Heart left ventricle (tissue), 16 donors: ENCODE results near the gene SRCIN1. TPM values are rescaled to one million over a fixed set of nuclear protein-coding genes. Genes with fewer than 3 reads are reported as not detected.

Experiments
- ATAC-seq, 4 donors: fragments of 200-7000 bp; cut with Tn5 transposase; one replicate each; pipeline ENCODE4 v1.9.1; 2020 to 2022; ENCODE audit warnings: moderate library complexity in 4 of 4, mild to moderate bottlenecking in 3 of 4, moderate number of reproducible peaks in 1 of 4
- DNase-seq, 5 donors: peaks; one replicate each; pipeline ENCODE4 v3.0.0-alpha.2; 2020
- H3K27ac ChIP-seq, 12 donors: fragments of 200-600 bp; sonication (generic) in 4 of 12; one replicate each; pipeline versions ENCODE4 v1.5.0 to v1.8.0; 2016 to 2022; ENCODE audit warnings: mild to moderate bottlenecking in 2 of 12
- H3K27me3 ChIP-seq, 9 donors: fragments of 200-600 bp; sonication (generic) in 2 of 9; one replicate each; pipeline versions ENCODE4 v1.5.1 to v1.8.0; 2016 to 2022; ENCODE audit warnings: mild to moderate bottlenecking in 3 of 9
- H3K36me3 ChIP-seq, 9 donors: fragments of 200-600 bp; sonication (generic) in 2 of 9; one replicate each; pipeline versions ENCODE4 v1.5.0 to v1.8.0; 2018 to 2022; ENCODE audit warnings: mild to moderate bottlenecking in 2 of 9
- H3K4me1 ChIP-seq, 12 donors: fragments of 200-600 bp; sonication (generic) in 4 of 12; one replicate each; pipeline versions ENCODE4 v1.5.0 to v1.8.0; 2016 to 2022; ENCODE audit warnings: mild to moderate bottlenecking in 3 of 12
- H3K4me3 ChIP-seq, 12 donors: fragments of 200-600 bp; sonication (generic) in 4 of 12; one replicate each; pipeline versions ENCODE4 v1.5.0 to v1.8.0; 2017 to 2022; ENCODE audit warnings: mild to moderate bottlenecking in 9 of 12, moderate library complexity in 4 of 12
- H3K9me3 ChIP-seq, 12 donors: fragments of 200-600 bp; sonication (generic) in 4 of 12; one replicate each; pipeline versions ENCODE4 v1.5.0 to v1.8.0; 2016 to 2022; ENCODE audit warnings: mild to moderate bottlenecking in 1 of 12
- POLR2A ChIP-seq, 2 donors: fragments of 450-650 bp; IDR thresholded peaks; one replicate each; pipeline ENCODE4 v1.6.1; 2017; ENCODE audit warnings: antibody characterized with exemption in 2 of 2, mild to moderate bottlenecking in 2 of 2, moderate library complexity in 2 of 2
- WGBS, 4 donors: extraction: QIAGEN DNeasy Blood & Tissue Kit in 2 of 4; methylation state at CpG; one replicate each; pipeline versions ENCODE4 v1.1.5 to v1.1.7; 2013 to 2018; 5-methylcytosine and 5-hydroxymethylcytosine counted together
- intact Hi-C, 10 donors: fragments of 100-400 bp; cut with DNase I; formaldehyde crosslinking; loops; one replicate each; pipeline versions ENCODE4 v1.11.1 to v1.14.2; 2022
- polyA plus RNA-seq, 2 donors: library from polyadenylated mRNA; stranded (reverse); fragments of 200-250 nt; gene quantifications; one replicate each; pipeline ENCODE4 v1.2.3, GENCODE V29; 2013
- total RNA-seq, 9 donors: library from RNA; depleted of rRNA in 2 of 9; stranded (reverse); fragments of >200 nt in 2 of 9; fragmentation: NEBNext Ultra II Directional in 3 of 9; extraction: Animal tissue kit (Norgen Biotek cat#: 25700) in 3 of 9; gene quantifications; one replicate each; pipeline versions ENCODE4 v1.1.0 to v1.2.4, GENCODE V29; 2016 to 2023
- TF ChIP-seq, protein P1 (sequence below), 12 donors: fragments of 200-600 bp; sonication (generic) in 4 of 12; IDR thresholded peaks; one replicate each; pipeline versions ENCODE4 v1.5.0 to v1.8.0; 2018 to 2022; ENCODE audit warnings: antibody characterized with exemption in 12 of 12, mild to moderate bottlenecking in 5 of 12
- donor health status: ischemic (EF 13 %, LVEDD 7.1; RV severe dilation, severe dysfunction).
- donor health status: healthy with polysubstance abuse.
- donor health status: DM: no; HTN: yes; CAD: no.
- donor health status: DM: no; HTN: no; CAD: no.
- donor health status: ischemic (EF 25% LVEDD 6.9; RV normal size, moderate dysfunction).
- donor health status: ischemic (EF 25% LVEDD 5.7; RV mildly dilated, moderate dysfunction).
- donor health status: healthy.
- donor health status: DM: yes; HTN: yes; CAD: no.
- donor health status: ischemic (EF 35%, LVEDD 5.7; RV mildly dilated, moderate dysfunction).
- donor health status: nonischemic (EF 11% LVEDD 7.7; RV severe dilation, severe dysfunction).
- donor health status: DM: yes; HTN: yes; CAD: no.
- donor health status: PGD.
- donor health status: ischemic (EF 29% LVEDD 5.4; RV normal size, mild dysfunction).
- donor health status: nonischemic (EF 23%, LVEDD 6.1; RV moderate dilation, normal function).

The SRCIN1 gene
- total and polyA plus RNA-seq, 11 donors: 0.19 to 1.7 (median 0.95) TPM

DNA sequence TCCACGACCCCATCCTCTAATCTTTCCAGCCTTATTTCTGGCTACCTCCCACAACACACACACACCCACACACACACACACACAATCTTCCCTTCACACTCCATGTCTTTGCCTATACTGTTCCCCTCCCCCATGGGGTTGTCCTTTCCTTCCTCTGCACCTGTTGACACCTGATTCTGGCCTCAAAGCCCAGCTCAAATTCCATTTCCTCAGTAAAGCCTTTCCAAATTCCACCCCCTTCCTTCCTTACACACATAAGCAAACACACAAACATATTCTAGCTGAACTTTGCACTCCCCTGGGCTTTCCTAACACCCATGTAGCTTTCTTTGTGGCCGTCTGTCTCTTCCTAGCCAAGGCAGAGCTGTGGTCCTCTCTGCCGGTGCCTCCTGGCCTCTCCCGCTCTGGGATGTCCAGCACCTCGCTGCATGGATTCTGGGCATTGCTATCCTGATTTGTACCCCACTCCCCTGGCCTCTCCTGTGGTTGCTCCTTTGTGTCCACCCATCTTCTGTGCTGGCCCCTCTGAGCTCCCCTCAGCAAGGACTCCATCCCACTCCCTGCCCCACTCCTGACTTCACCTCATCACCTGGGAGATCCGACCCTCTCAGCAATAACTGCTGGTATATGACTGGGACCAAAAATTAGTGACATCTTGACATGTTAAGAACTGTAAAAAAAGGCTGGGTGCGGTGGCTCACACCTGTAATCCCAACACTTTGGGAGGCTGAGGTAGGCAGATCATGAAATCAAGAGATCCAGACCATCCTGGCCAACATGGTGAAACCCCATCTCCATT is 8.4 kb upstream of the SRCIN1 start:
- H3K27me3 ChIP-seq: peaks cover 3 to 45% (median 12%) of the 10 kb centered on the region in 9 donors
- TF ChIP-seq, protein P1, sequence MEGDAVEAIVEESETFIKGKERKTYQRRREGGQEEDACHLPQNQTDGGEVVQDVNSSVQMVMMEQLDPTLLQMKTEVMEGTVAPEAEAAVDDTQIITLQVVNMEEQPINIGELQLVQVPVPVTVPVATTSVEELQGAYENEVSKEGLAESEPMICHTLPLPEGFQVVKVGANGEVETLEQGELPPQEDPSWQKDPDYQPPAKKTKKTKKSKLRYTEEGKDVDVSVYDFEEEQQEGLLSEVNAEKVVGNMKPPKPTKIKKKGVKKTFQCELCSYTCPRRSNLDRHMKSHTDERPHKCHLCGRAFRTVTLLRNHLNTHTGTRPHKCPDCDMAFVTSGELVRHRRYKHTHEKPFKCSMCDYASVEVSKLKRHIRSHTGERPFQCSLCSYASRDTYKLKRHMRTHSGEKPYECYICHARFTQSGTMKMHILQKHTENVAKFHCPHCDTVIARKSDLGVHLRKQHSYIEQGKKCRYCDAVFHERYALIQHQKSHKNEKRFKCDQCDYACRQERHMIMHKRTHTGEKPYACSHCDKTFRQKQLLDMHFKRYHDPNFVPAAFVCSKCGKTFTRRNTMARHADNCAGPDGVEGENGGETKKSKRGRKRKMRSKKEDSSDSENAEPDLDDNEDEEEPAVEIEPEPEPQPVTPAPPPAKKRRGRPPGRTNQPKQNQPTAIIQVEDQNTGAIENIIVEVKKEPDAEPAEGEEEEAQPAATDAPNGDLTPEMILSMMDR (IDR thresholded peaks at IDR 0.05): no peak
- TF ChIP-seq POLR2A (IDR thresholded peaks at IDR 0.05): no peak

GRCh38 chr17:38613525-38613980 is 7.8 kb upstream of the SRCIN1 start:
- Histone ChIP-seq H3K27me3 (peaks cover 3 to 48% (median 18%) of the 10 kb centered on the region in 9 donors), H3K9me3 (peaks cover 0 to 10% (median 2%) of the 10 kb centered on the region in 12 donors), H3K36me3 (no peaks in the 10 kb centered on the region), H3K4me1 (no peaks in the 10 kb centered on the region), H3K27ac (no peak overlapping the region), H3K4me3 (no peak overlapping the region)
- no peak for DNase-seq
- intact Hi-C loops: no loop called here
- WGBS, 4 donors: 80 to 95% (median 93%) methylated on average over 2 of the region's 2 CpGs
- no peak for ATAC-seq
- TF ChIP-seq POLR2A (IDR thresholded peaks at IDR 0.05): no peak
- TF ChIP-seq, protein P1 (IDR thresholded peaks at IDR 0.05): no peak

More for the DNA sequence above, 8.4 kb upstream of the SRCIN1 start:
- H3K27ac ChIP-seq: no peak overlapping the region
- no peak for DNase-seq
- intact Hi-C loops: no loop called here
- H3K4me3 ChIP-seq: no peak overlapping the region
- 71 to 79% (median 73%) methylated on average over 7 of the region's 7 CpGs for WGBS, 4 donors
- no peak for ATAC-seq
- H3K9me3 ChIP-seq: peaks cover 0 to 10% (median 2%) of the 10 kb centered on the region in 12 donors
- H3K36me3 ChIP-seq: no peaks in the 10 kb centered on the region
- no peaks in the 10 kb centered on the region for H3K4me1 ChIP-seq

GRCh38 chr17:38611872-38612376 is 6.2 kb upstream of the SRCIN1 start:
- Histone ChIP-seq H3K27me3 (peaks cover 3 to 59% (median 29%) of the 10 kb centered on the region in 9 donors), H3K4me3 (no peak overlapping the region), H3K36me3 (no peaks in the 10 kb centered on the region), H3K9me3 (peaks cover 0 to 10% (median 2%) of the 10 kb centered on the region in 12 donors), H3K27ac (no peak overlapping the region), H3K4me1 (peaks cover 0 to 8% (median 2%) of the 10 kb centered on the region in 12 donors)
- TF ChIP-seq, protein P1 (IDR thresholded peaks at IDR 0.05): no peak
- no peak for TF ChIP-seq POLR2A (IDR thresholded peaks at IDR 0.05)
- no peak for ATAC-seq
- 90 to 93% (median 91%) methylated on average over 6 of the region's 6 CpGs for WGBS, 4 donors
- intact Hi-C loops: no loop called here
- no peak for DNase-seq

DNA sequence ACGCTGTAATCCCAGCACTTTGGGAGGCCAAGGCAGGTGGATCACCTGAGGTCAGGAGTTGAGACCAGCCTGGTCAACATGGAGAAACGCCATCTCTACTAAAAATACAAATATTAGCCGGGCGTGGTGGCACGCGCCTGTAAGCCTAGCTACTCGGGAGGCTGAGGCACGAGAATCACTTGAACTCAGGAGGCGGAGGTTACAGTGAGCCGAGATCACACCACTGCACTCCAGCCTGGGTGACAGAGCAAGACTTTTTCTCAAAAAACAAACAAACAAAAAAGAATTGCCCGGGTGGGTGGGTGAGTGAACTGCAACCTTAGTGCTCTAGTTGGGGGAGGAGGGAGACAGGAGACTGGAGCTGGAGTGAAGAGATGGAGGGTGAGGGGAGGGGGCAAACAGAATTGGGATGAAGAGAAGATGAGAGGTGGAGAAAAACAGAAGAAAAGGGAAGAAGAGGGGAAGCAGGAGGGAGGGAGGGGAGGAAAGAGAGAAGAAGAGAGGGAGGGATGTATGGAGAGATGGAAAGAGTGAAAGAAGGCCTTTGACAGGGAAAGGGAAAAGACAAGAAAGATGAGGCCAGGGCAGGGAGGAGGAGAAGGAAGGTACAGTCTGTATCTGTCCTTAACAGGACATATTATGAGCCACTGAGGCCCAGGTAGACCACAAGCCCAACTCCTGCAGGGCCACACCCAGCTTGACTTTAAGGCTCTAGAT is 5.5 kb upstream of the SRCIN1 start:
- 86 to 90% (median 87%) methylated on average over 11 of the region's 11 CpGs for WGBS, 4 donors
- no peaks in the 10 kb centered on the region for H3K36me3 ChIP-seq
- no peak overlapping the region for H3K27ac ChIP-seq
- intact Hi-C loops: no loop called here
- peaks cover 9 to 66% (median 36%) of the 10 kb centered on the region in 9 donors for H3K27me3 ChIP-seq
- H3K4me1 ChIP-seq: peaks cover 0 to 15% (median 8%) of the 10 kb centered on the region in 12 donors
- H3K4me3 ChIP-seq: no peak overlapping the region
- peaks cover 0 to 10% (median 2%) of the 10 kb centered on the region in 12 donors for H3K9me3 ChIP-seq
- DNase-seq (peak in 1 of 5 donors; percentile 8), ATAC-seq (no peak)
- TF ChIP-seq, protein P1 (IDR thresholded peaks at IDR 0.05): no peak
- no peak for TF ChIP-seq POLR2A (IDR thresholded peaks at IDR 0.05)
